CD4-positive, alpha-beta T cell treated with Interleukin-6 at 100 ng/mL for 8 hours (primary cell): ENCODE results near the gene PDE3A.

Source experiments
- DNase-seq: peaks from one replicate; pipeline ENCODE4 v3.0.0-alpha.2; 2020; ENCODE audit warnings: mixed read lengths, low spot score

The PDE3A gene

DNA sequence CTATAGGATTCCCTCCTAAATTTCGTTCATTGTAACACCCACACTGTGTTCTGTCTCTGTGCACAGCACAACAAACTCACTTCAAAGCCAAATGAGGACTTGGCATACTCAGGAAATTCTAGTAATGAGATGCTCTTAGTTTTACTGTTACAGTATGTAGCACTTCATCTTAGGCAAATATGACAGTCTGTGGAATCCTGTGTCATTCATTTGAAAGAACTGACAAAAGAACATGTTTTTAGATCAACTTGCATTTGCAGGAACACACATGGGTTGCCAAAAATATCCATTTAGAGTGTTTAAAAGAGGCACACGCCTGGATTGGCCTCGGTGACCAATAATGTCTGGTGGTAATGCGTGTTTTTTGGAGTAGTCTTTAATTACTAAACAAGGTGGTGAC, 56.5 kb downstream of the PDE3A start:
- DNase-seq = no peak

DNA sequence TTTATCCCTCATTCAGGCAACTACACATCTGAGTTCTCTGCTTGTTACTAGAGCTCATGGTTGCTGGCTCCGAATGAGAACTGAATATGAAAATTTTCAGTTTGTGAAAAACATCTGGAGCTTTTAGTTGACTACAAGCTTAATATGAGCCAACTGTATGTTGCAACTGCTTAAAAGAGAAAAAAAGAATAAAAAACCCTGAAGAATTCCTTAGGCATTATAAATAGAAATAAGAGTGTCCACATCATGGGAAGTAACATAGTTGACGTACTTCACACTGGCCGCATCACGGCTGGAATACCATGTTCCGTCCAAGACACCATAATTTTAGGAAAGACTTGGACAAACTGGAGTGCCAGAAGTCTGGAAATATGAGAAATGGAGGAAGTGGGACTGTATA, 57.9 kb downstream of the PDE3A start:
- DNase-seq = no peak

DNA sequence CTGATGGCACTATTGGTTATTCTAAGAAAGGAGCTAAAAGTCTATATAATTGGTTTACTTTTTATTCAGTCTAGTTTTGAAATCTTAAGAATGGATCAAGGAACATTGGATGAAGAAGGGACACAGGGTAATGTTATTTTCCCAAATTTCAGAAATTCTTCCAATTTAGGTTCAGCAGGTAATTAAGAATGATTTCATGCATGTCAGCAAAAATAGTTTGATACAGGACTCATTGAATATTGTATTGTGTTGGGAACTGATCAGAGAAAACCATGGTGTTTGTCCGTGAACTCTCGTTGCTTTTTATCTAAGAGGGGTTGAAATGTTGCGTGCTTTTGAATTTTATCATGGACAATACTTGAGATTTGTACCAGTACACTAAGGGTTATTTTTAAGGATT, 58.6 kb downstream of the PDE3A start:
- DNase-seq = no peak

DNA sequence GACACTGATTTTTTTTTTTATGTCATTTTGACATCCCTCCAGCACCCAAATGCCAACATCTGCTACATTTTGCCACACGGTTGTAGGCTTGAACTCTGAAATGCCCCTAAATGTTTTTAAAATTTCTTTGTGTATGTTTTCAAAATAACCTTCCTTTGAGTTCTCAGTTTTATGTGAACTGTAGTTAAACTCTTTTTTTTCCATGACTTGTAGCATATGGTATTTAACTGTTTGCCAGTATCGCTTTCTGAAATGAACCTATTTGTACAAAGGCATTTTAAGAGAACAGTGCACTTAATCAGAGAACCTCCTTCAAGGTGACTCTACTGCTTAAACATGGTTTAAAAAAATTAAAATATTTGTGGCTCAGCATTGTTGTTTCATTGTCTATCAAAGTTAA, 61.5 kb downstream of the PDE3A start:
- DNase-seq = no peak

DNA sequence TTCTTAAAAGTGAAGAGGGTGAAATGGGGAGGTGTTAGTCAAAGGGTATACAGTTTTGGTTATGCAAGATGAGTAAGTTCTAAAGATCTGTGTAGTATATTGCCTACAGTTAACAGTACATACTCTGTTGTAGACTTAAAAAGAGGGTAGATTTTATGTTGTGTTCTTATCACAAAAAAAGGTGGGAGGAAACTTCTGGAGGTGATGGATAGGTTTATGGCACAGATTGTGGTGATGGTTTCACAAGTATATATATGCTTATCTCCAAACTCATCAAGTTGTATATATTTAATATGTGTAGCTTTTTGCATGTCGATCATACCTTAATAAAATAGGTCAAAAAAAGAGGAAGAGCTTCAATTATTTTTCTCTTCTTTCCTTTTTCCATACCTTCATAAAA, 64.0 kb downstream of the PDE3A start:
- DNase-seq = no peak

DNA sequence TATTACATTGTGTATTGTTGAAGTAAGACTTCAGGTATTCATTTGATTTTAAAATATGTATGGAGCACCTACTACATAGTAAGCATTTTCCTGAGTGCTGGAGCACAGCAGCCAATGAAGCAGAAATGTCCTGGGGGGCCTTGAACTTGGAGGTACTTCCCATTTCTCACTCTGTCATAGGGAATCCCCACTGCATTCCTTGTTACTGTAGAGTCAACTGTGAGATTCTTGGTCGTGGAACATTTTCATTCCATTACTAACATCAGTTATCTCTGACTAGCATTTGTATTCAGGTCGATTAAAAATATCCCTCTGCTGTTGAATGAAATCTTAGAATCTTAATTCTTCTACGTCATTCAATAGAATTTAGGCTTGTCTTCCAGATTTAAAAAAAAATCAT, 66.7 kb downstream of the PDE3A start:
- DNase-seq = no peak

DNA sequence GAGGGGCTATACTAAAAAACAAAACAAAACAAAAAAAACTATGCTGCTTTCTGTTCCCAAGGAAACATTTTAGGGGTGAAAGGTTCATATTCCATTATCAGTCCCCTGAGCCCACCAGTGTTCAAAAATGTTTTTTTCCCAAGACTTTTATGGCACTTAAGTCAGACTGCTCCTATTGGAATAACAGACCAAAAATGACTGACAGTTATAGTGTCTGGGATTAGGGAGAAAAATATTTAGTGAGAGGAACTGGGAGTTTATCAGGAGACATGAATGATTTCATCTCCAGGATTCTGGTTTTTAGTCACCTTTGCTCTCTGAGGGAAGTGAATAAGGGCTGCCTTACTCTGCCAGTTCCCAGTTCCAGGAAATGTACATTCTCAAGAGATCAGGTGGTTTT, 68.0 kb downstream of the PDE3A start:
- DNase-seq = no peak

DNA sequence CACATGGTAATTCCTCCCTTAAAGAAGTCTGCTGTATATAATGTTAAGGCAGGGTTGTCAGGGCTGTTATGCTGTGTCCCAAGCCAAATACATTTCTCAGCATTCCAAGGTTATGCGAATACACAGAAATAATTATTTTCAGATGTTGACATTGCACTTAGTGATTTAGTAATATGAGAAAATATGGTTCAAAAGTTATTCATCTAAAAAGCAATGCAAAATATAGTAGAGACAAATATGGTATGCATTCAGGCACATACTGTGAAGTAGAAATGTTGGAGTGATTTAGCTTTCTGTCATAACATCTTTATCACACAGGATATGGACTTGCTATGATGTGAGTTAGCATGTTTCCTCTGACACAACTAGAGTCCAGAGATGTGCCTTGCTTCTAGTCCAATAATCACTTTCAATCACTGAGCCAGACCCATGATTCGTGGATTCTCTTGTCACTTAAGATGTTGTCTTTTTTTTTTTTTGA, 70.0 kb downstream of the PDE3A start:
- DNase-seq = no peak

DNA sequence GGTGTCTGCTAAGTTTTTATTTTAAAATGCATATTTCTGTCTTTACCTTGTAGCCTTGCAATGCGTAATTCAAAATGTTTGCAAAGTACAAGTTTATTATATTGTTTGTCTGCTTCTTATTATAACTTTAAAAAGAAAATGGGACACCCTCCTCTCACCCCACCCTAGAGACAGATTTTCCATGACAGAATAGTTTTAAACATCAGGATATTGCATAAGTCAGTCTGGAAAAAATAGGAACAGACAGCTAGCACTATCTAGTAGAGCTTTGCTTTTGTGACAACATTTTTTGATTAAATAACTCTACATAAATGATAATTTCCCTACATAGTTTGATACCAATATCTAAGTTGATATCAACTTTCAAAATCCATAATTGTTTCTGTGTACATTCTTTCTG, 71.3 kb downstream of the PDE3A start:
- no peak for DNase-seq

DNA sequence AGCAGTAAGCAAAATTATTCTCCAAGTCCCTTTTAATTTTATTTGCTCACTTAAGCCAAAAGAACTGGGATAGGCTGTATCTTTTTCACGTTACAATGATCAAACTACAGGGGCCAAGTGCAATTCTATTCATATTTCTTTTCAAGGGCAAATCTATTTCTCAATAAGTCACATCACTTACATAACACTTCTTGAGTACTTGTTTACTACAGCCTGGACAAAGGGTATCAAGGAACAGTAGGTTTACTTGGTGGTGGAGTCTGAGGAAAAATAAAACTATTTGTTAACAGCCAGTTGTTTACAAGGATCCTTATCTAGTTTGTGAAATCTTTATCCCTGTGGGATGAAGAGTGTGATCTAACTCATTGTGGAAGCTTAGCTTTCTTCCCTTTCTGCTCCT, 72.1 kb downstream of the PDE3A start:
- no peak for DNase-seq

DNA sequence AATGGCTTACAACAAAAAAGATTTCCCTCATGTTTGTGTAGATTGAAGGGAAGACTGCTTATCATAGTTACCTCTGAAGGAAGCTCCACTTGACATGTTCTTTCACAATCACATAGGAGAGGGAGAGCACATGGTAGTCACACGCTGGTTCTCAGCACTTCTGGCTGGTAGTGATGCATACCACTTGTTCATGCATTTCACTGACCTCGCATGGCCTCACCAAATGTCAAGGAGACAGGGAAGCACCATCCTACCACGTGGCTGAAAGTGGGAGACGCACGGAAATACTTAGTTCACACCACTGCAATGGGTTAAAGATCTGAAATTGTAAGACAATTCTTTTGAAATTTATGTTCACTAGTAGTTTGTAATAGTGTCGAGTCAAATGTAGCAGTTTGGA, 74.0 kb downstream of the PDE3A start:
- DNase-seq = no peak

DNA sequence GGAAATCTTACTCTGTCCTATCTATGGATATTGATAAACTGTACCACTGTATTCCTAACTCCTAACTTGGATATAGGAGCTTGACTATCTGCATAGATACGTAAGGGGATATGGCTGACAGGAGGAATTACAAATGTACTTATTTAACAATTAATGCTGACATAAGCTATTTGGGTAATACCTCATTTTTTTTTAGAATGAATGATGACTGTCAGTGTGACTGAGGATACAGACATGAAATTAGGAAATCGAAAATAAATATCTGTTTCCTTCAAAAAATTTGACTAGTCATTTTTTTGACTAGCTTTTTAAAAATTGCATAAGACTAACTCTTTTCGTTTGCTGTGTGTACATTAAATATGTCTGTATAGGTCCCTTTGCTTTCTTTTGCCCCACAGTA, 74.9 kb downstream of the PDE3A start:
- no peak for DNase-seq

DNA sequence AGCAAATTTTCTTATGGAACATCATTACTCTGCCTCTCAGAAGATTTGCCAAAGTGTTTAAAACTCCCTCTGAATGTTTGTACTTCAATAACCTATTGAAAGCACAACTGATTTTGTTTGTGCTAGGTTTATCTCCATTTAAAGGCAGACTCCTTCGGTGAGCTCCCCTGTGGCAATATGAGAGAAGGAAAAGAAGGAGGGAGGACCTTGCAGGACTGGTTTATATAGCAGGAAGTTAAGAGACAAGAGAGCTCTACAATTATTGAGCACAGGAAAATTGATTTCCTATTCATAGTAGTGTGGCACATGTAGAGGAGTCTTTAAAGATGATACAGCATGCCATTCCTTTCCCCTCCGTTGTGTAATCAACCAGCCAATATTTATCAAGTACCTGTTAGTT, 75.5 kb downstream of the PDE3A start:
- DNase-seq = no peak

DNA sequence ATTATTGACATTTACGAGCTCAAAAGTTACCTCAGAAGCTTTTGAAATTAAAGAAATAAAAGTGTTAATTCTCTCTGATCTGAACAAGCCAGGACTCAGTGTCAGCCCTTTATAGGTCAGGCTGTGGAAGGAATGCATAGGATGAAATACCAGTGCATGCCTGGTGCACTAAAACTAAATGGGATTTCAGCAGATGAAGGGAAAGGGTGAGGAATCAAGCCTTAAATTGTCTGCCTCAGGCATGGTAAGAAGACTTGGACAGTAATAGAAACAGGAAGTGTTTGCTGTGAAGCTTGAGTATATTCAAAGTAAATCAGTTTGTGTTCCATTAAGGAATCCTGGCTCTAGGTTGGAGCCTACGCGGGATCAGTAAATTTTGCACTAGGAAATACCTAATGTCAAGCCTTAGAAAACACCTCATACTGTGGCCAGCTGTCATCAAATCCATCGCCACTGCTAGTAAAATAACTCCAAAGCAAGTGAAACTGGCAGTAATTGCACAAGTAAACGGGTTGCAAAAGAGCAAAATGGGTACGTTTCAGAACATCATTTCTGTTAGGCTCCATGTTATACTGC, 76.3 kb downstream of the PDE3A start:
- DNase-seq = no peak

DNA sequence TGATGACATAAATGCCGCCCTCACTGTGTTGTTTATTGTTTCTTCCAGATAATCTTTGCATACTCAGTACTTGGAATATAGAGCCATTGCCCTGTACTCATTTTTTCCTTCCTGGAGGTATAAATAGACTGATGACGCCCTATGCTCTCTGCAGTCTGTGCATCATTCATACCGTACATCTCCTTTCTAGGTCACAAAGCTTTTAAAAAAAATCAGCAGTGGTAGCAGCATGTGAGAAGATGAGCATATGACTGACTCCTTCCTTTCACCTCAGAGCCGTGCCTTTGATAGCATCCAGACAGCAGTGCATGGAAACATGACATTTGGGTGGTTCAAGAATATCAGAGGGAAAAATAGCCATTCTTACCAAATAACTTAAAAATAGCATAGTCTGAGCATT, 77.3 kb downstream of the PDE3A start:
- DNase-seq = no peak

DNA sequence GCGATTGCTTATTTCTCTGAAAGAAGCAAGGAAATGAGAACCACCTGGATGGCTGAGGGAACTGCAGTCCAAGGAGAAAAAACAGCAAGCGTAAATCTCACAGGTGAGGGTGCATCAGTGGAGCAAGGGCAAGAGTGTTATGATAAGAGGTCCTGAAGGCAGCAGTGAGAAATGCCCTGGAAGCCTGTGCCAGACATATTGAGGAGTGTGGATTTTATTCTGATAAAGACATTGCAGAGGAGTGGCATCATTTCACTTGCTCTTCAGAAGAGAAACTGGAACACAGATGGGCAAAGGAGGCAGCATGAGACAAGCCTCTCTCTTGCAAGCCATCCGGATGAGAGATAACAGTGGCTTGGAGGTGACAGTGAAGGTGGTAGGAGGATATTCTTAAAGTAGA, 78.5 kb downstream of the PDE3A start:
- DNase-seq = no peak

DNA sequence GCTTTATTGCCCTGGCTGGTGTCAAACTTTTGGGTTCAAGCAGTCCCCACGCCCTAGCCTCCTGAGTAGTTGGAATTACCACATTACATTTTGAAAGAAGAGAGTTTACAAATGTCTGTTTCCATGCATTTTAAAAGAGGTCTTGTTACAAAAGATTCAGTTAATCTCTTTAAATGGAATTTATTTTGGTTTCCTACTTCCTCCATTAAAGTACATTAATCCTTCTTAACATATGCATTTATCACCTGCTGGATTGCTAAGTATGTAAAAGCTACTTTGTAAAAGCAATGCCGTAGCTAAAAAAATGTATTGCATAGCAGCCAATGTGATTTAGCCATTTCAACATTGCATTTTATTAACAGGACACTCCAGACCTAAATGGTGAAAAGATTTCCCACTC, 80.4 kb downstream of the PDE3A start:
- no peak for DNase-seq

DNA sequence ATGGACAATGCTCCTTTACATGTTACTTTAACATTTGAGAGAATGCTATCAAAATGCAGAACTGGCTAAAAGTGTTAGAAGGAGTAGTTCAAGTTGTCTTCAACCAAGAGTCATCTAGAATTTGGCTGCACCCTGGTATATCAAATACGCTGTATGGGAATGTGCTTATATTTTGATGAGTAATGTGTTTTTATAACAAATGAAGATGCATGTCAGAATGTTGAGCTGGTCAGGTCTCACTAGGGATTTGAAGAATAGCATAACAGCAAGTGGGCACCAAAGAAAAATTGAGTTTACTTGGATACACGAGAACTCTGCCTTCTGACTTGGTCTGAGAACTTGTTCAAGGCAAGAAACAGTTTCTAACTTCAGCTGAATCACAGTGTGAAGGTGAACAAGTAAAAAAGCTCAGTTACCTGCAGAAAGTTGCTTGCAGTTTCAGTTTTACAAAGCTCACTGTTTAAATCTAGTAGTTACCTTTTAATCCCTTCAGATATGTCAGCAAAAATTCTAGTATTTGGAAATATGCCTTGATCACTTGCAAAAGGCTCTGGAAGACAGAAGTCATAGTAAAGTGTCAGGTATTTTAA, 82.3 kb downstream of the PDE3A start:
- no peak for DNase-seq

DNA sequence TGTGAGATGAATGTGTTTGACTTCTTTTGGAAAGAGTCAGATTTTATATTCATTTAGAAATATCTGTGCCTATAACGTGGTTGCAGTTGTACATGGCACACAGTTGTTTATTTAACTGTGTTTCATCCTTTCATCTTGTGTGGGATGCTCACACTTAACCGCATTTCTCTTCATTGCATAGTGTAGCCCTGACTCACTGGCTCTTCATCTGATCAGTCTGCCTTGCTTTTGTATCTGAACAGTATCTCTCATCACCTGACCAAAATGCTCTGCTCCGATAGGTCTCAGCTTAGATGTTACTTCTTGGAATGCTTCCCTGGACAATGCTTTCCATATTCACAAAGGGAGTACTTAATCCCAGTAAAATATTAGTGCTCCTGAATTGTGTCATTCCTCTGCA, 83.4 kb downstream of the PDE3A start:
- DNase-seq = no peak

DNA sequence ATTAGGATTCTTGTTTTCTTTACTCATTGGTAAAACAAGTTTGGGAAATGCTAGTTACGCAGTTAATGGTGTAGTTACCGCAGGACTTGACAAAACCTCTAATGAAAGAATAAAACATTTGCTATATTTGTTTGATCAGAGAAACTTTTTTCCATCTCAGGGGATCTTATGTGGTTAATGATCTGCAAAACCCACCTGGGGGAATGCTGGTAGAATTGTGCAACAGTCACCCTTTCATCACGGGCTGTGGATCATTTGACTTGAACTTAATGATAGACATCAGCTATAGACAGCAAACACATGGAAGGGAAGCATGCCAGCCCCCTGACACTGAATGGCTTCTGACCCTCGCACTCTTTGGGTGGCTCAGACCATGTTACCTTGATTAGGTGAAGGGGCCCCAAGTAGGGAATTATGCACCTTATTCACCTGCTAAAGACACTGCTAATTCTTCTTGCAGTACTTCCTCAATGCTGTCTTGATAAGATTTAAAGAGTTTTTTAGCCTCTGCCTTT, 84.2 kb downstream of the PDE3A start:
- DNase-seq = no peak

DNA sequence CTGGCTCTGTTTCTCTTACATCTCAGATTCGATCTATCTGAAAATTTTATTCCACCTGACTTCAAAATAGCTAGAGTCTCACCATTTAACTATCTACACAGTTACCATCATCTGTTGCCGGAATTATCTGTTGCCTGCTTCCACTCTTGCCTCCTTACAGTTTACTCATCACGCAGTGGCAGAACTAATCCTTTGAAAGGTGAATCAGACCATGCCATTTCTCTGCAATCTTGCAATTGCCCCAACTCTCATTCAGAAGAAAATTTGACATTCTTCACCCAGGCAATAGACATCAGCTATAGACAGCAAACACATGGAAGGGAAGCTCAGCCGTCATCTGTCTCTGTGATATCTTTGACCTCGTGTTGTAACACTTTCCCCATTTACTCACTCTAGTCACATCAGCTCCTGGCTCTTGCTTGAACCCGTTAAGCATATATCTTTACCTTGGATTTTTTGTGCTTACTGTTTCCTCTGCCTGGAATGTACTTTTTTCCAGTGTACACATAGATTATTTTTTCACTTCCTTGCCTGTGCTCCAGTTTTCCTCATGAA, 85.5 kb downstream of the PDE3A start:
- no peak for DNase-seq

DNA sequence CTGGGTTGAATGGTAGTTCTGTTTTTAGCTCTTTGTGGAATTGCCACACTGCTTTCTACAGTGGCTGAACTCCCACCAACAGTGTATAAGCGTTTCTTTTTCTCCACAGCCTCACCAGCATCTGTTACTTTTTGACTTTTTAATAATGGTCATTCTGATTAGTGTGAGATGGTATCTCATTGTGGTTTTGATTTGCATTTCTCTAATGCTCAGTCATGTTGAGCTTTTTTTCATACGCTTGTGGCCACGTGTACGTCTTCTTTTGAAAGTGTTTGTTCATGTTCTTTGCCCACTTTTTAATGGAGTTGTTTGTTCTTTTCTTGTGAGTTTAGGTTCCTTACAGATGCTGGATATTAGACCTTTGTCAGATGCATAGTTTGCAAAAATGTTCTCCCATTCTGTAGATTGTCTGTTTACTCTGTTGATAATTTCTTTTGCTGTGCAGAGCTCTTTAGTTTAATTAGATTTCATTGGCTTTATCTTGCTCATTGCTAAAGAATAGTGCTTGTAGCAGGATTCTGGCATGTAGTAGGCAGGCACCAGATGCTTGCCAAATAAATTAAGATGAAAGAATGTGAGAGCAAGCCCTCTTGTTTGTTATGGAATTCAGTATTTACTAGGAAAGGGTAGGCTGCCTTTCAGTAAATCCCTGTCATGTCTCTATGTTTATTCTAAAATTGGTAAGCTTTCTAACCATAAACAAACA, 86.8 kb downstream of the PDE3A start:
- DNase-seq = no peak

DNA sequence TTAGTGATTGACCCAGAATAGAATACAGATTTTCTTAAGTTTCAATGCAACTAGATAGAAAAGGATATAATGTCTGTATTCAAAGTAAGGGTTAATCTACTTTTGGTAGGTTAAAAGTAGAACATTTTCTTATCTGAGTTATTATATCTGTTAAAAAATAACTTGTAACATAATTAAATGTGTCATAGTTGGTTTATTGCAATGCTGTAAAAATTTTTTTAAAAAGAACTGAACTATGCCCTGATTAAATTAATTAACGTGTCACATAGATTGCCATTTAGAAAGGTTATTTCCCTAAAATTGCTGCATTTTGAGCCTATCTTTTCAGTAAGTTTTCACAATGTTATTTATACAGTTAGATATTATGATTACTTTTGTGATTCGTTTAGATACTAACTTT, 89.2 kb downstream of the PDE3A start:
- no peak for DNase-seq
